HG03108 (cell line): Measurements from ENCODE around the gene EDRF1.

Experiments used
- ATAC-seq: cut with Tn5 transposase; IDR thresholded peaks from one replicate; pipeline ENCODE4 v1.9.1; 2021; ENCODE audit warnings: moderate library complexity; ENCODE audit not compliant: unreplicated experiment

Gene EDRF1

GRCh38 chr10:125783957-125784356 lies 64.4 kb downstream of the EDRF1 start:
- ATAC-seq: peak; percentile 70

GRCh38 chr10:125785791-125786190 lies 66.3 kb downstream of the EDRF1 start:
- no peak for ATAC-seq

DNA sequence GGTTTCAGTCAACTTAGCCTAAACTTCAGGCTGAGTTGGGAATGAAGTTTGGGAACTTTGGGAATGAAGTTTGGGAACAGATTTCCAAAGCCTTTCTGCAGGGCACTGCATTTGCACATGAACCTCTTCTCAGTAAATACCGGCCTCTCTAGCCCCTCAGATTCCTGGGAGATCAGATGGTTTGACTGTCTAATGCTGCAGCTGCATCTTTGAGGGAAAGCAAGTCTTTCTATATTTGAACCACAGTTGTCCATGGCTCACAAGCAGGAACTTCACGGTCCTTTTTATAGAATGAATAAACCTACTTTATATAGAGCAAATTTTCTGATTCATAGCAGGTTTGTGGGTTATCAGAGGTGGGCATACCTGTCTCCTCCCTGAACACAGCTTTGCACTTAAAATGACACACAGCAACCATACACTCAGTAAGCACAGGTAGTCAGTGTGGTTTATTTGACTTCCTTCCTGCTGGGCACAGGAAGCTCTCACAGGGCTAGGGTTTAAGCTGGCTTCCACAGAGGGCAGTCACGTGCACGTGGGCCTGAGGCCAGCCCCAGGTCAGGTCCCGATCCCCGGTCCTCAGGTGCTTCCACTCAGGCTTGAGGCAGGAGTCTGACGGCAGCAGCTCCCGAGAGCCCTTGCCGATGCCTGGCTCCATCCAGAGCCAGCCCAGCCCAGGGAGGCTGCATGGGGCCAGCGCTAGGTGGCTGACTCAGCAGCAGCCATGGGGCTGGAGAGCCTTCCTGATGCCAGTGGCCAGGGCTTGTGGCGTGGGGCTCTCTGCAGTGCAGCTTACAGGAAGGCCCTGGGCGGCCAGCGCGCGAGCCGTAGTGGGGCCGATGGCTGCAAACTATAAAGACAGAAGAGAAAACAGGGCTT lies 68.9 kb downstream of the EDRF1 start:
- ATAC-seq: no peak

DNA sequence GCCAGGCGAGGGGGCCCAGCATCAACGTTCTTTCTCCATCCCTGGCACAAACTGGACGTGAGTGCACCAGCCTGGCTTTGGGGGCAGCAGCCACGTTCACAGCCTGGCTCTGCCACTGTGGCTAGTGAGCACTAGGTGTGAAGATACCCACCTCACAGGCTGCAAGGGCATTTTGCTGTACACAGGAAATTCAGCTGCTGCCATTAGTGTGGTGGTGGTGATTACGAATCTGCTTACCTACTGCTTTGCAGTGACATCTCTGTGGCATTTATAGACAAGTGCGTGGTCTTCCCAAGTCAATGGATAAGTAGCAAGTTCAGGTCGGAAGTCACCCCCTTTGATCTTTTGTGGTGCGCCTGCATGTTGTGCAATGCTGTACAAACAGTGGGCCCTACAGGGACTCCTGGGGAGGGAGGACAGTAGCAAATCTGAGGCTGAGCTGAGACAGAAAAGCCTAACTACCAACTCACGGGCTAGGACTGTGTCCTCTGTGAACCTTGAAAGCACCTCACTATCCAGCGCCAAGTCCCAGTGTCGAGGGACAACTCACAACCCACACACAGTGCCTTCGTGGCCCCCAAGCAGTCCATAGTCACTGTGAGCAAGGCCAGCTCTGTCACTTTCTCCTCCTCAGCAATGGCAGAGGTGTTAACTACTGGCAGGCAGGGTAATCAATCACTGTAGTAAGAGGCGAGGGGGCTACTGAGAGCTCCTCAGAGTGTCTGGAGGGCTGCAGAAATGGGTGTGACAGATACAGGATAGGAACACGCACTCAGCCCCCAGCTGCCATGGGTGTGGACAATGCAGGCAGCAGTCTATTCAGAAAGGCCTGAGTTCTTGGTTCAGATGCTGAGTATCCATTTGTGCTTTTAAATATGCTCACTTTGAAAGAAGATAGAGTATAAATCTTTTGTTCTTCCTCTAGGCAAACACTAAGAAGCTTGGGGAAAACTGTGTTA lies 73.1 kb downstream of the EDRF1 start:
- no peak for ATAC-seq

DNA sequence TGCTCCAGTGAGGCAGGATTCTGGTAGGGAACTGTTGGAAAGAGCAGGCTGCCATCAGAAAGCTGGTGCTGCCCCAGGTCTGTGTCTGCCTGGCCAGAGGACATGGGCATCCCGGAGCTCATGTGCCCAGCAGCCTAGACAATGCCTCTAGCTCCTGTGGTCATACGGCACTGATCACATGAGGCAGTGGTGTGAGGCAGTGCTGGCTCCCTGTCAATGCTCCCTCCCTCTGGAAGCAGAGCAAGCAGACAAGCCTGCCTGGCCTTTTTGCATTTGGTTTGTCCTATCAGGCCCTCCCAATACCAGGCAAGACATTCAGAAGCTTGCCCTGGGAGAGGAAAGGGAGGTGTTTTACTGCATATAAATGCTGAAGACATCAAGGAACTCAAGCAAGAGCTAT lies 75.6 kb downstream of the EDRF1 start:
- ATAC-seq: no peak

- ATAC-seq: no peak
These were observed 76.2 kb downstream of the EDRF1 start for GRCh38 chr10:125795637-125796190.

DNA sequence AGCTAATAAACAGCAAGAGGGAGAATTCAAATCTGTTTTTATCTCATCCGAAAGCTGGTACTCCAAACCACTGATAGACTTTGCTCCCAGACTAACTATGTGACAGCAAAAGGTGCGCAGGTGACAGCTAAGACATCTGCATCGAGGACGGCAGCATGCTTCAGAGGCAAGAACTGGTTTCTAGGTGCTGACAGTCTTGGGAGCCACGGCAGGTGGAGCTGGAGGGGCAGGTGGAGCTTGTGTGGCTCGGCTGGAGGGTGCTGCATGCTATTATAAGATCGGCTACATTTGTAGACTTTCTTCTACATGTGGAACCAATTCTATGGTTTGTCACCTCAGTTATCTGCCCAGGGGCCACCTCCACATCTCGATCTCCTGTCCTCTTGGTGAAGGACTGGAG lies 77.9 kb downstream of the EDRF1 start:
- ATAC-seq: no peak

GRCh38 chr10:125797994-125798662 lies 78.6 kb downstream of the EDRF1 start:
- no peak for ATAC-seq

- ATAC-seq: no peak
These were observed 80.1 kb downstream of the EDRF1 start for GRCh38 chr10:125799451-125800182.

DNA sequence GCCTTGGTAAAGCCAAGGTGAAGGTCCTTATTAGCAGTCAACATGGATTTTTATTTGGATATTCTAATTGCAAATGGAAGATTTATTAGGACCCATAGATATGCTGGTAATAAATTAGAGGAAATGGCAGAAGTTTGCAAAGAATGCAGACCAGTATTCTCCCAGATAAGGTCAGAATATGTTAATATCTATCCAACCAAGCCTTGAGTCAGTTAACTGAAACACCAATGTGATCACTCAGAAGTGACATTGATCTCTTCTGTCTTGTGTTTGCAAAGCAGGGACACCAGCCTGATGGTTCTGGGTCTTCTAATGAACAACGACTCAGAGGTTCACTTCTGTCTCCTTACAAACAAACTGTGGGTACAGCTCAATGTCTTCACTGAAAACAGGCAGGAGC lies 82.1 kb downstream of the EDRF1 start:
- ATAC-seq: no peak

GRCh38 chr10:125802131-125802530 lies 82.6 kb downstream of the EDRF1 start:
- ATAC-seq: no peak

DNA sequence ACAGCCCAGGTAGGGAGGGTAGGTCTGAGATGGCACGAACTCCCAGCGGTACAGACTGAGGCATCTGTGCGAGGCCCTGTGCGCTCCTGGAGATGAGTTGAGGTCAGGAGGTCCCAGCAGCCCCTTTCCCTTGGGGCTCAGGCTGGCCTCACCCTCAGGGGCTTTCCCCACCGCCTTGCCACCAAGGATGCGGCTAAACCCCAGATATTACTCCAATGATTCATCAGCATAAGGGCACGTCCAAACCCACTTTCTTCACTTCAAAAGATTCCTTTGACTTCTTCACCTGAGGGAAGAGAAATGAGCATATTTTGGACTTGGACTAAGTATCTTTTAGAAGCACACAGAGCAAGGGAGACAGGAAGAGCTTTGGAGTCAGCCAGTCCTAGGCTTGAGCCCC lies 83.2 kb downstream of the EDRF1 start:
- no peak for ATAC-seq

- ATAC-seq: no peak
These were observed 88.5 kb downstream of the EDRF1 start for GRCh38 chr10:125808047-125808446.

DNA sequence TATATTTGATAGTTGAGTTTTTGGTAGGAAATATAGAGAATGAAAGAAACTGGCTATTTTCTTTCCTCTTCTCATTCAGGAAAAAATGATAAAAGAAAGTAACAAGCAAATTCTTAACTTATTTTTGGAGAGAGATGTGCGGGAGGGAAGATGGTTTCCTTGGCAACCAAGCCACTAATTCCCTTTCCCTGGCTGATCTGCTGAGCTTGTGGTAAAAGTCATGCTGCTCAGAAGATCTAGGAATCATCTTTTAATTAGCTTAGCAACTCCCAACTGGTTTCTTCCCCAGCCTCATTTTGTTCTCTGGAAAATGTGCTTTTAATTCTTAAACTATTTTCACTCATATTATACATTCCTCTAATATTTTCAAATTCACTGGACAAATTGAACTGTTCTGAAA lies 91.7 kb downstream of the EDRF1 start:
- no peak for ATAC-seq

GRCh38 chr10:125812128-125812750 lies 92.7 kb downstream of the EDRF1 start:
- ATAC-seq: no peak
